ENCODE data around the gene RFC4.
"Not testable (repeated sequence)": the region's sequence is repeated elsewhere in the genome, so short reads cannot be mapped to it uniquely, and the experiment has no call there.

RFC4 gene

DNA sequence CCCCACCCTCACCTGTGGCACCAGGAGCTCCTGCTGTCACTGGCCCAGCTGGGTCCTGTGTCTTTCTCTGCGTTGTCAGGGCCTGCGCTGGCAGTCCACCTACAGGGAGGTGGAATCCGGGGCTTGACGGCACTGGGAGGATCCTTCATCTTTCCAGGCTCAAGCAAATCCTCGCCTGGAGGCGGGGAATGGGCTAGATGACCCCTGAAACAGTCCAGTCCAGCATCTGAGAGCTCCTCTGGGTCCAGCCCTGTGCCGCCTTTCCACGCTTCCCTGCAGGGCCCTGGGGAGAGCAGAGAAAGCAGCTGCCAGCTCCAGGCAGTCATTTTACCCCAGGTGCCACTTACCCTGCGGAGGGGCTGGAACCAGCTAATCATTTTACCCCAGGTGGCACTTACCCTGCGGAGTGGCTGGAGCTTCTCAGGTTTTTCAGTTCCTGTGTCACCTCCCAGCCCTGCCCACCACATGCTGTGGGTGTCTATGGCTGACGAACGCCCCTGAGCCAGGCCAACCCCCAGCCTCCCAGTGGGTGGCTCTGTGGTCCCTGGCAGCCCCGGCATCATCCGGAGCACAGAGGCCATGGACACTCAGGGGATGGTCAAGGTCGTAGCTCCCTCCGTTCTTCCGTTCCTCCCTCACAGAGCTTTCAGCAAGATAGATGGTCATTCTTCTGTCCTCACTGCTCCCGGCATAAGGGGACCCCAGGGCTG lies 18.3 kb upstream of the RFC4 start:
- no peak for DNase-seq

DNA sequence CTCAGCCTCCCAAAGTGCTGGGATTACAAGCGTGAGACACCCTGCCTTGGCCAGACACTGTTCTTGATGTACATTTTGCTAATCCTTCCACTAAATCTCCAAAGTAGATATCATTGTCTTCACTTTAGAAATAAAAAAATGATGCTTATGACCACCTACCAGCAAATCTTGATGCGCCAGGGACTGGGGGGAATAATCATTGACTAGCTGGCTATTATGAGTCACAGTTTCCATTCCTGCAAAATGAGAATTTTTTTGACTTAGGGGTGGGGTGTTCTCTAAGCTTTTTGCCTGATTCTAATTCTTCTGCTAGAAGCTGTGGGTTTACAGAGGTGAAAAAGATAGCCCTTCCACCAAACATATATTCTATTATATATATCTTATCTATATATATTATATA lies 17.1 kb upstream of the RFC4 start:
- DNase-seq = no peak

DNA sequence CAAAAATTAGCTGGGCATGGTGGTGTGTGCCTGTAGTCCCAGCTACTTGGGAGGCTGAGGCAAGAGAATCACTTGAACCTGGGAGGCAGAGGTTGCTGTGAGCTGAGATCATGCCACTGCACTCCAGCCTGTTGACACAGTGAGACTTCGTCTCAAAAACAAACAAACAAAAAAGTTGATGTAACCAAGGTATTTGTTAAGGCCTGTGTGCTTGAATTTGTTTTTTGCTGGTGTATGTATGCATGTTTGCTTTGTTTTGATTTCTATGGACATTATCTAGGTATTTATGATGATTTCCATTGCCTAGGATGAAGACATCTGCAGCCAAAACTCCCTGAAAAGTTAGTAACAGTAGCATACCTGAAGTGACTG lies 16.1 kb upstream of the RFC4 start:
- not testable (repeated sequence) for DNase-seq

DNA sequence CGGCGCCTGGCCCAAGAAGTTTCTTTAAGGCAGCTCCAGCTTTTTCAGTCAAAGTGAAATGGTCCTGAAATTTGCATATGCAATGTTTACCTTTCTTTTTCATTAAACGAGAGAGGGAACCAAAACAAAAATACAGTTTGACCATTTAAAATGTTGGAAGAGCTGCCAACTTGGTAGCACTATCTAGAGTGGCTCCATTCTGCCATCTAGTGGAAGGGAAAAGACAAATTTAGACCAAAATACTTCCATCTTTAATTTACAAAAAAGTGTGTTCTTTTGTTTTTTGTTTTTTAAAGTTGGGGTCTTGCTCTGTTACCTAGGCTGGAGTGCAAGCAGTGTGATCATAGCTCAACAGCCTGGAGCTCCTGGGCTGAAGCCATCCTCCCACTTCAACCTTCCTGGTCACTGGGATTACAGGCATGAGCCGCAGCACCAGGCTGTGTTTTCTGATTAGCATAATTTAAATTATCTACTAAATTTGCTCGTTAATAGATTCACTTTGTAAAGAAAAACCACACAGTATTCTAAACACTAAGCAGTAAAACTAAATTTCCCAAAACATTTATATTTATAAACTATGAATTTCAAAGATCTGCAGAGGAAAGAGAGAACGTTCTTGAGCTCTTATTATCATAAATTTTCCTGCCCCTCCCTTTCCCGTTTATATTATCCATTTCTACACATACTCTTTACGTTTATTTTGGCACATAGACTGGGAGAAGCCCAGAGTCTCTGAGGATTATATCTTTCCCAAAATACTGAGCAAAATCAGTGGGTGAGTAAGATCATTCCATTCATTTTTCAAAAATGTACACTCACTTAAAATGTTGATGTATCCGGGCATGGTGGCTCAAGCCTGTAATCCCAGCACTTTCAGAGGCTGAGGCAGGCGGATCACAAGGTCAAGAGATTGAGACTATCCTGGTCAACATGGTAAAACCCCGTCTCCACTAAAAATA lies 15.4 kb upstream of the RFC4 start:
- no peak for DNase-seq

DNA sequence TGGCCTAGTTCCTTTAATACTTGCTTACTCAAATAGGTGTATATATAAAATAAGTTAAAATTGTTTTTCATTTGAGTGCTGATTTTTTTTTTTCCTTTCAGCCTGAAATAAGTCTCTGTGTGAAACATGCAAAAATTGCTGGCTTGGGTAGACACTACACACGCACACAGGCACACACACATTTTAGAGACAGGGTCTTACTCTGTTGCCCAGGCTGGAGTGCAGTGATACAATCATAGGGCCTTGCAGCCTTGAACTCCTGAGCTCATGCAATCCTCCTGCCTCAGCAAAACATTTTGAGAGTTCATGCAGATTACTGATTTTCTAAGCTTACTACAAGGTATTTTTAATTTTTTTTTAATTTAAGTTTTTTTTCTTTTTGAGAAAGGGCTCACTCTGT lies 12.7 kb upstream of the RFC4 start:
- no peak for DNase-seq

DNA sequence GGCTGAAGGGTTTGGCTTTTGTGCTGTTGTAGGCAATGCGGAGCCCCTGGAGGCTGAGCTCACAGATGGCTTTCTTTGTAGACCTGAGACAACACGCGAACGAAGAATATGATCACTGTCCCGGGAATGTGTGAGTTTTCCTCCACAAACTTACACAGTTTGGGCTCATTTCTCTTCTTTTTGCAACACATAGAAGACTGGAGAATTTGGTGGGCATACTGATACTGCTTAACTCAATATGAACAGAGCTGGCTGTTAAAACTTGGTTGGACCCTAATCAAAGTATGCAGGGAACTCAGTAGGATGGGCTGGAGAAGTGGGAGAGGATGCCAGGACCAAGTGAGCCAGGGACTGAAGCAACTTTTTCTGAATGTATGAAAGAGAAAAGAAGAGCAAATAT lies 12.2 kb upstream of the RFC4 start:
- DNase-seq = no peak

DNA sequence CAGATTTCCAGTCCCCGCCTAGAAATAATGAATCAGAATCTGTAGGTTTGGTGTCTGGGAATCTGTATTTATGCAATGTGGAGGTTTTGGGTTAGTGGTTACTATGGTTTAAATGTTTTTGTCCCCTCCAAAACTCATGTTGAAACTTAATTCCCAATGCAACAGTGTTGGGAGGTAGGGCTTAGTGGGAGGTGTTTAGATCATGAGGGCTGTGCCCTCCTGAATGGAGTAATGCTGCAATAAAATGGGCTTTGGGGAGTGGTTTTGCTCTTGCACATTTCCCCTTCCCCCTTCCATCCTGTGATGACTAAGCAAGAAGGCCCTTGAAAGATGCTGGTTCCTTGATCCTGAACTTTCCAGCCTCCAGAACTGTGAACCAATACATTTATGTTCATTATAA lies 9.2 kb upstream of the RFC4 start:
- no peak for DNase-seq

DNA sequence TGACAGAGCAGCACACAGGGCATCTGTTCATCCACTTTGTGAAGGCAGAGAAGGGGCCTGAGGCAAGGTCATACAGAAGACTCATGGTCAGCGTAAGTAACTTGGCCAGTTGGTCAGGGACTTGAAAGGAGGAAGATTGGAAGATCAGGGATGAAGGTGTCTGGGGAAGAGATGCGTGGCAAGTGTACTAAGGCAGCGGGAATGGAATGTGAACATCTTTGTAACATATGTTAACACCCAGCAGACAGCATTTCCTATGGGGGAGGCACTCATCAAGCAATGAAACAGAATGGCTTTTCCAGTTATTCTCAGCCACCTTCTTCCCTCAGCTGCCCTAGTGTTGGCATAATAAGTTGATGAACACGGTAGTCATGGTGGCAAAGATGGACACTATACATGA lies 7.8 kb upstream of the RFC4 start:
- no peak for DNase-seq

DNA sequence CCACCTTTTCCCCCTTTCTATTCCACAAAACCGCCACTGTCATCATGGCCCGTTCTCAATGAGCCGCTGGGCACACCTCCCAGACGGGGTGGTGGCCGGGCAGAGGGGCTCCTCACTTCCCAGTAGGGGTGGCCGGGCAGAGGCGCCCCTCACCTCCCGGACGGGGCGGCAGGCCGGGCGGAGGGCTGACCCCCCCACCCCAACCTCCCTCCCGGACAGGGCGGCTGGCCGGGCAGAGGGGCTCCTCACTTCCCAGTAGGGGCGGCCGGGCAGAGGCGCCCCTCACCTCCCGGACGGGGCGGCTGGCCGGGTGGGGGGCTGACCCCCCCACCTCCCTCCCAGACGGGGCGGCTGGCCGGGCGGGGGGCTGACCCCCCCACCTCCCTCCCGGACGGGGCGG lies 5.0 kb upstream of the RFC4 start:
- DNase-seq = not testable (repeated sequence)

DNA sequence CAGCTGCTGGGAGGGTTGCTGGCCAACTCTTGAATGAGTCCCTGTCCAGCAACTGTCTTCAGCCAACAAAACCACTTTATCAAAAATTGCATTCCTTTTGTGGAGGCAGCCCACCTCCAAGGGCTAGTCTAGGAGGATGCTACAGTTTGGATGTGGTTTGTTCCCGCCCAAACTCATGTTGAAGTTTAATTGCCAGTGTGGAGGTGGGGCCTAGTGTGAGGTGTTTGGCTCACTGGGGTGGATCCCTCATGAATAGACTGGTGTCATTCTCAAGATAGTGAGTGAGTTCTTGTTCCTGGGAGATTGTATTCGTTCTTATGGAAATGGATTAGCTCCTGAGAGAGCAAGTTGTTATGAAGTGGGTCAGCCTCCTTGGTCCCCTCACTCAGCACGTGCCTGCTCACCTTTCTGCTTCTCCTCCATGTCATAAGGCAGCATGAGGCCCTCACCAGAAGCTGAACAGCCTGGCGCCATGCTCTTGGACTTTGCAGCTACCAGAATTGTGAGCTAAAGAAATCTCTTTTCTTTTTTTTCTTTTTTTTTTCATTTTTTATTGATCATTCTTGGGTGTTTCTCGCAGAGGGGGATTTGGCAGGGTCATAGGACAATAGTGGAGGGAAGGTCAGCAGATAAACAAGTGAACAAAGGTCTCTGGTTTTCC lies 4.2 kb upstream of the RFC4 start:
- no peak for DNase-seq

DNA sequence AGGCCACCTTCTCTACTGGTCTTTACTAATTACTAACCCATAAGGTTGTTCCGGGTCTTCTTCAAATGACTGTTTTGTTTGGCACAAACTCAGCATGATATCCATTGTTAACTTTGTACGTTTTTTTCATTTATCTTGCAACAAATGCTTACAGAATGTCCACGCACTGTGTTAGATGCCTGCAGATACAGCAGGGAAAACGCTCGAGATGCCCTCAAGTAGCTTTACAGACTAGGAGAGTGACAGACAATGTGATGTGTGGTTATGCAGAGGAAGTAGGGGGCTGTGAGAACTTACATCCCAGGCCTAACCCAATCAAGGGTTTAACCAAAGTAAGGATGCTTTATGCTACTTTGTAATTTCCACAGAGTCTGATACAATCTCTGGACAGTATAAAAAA lies 949 bp upstream of the RFC4 start:
- DNase-seq = no peak

DNA sequence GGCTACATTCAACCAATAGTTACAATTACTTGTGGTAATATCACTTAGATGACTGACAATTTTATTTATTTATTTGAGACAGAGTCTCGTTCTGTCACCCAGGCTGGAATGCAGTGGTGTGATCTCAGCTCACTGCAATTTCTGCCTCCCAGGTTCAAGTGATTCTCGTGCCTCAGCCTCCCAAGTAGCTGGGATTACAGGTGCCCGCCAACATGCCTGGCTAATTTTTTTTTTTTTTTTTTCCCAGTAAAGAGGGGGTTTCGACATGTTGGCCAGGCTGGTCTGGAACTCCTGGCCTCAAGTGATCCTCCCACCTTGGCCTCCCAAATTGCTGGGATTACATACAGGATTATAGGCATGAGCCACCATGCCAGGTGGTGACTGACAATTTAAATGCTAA lies 2.8 kb downstream of the RFC4 start:
- DNase-seq = not testable (repeated sequence)

DNA sequence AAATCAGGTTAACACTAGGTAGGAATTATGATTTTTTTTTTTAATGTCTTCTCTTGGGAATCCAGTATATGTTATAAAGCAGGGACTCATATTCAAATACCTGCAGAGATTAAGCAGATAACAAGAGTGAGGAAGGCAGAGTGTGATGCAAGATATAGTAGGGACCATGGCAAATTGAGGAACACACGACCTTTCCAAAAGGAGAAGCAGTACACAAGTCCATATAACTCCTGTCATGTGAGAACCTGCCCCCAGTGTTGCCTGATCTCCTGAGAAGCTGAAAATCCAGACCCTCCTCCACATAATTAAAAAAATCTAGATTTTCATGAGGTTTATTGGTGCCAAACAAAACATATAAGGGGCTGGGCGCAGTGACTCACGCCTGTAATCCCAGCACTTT lies 3.6 kb downstream of the RFC4 start:
- no peak for DNase-seq

DNA sequence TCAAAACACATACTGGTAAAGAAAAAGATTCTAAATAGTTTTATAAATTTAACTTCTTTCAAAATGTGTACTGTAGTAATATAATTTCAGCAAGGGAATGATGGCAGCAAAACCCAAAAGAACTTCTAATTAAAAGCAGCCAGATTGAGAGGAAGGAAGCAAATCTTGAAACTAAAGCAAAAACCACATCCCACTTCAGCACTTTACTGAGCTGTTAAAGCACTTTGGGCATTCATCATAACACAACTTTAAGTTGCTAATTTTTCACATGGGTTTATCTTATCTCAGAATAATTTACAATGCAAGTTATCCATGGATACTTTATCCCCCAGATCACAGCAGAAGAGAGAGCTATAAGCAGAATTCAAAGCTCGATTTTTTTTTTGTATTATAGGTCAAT lies 6.0 kb downstream of the RFC4 start:
- DNase-seq = no peak

DNA sequence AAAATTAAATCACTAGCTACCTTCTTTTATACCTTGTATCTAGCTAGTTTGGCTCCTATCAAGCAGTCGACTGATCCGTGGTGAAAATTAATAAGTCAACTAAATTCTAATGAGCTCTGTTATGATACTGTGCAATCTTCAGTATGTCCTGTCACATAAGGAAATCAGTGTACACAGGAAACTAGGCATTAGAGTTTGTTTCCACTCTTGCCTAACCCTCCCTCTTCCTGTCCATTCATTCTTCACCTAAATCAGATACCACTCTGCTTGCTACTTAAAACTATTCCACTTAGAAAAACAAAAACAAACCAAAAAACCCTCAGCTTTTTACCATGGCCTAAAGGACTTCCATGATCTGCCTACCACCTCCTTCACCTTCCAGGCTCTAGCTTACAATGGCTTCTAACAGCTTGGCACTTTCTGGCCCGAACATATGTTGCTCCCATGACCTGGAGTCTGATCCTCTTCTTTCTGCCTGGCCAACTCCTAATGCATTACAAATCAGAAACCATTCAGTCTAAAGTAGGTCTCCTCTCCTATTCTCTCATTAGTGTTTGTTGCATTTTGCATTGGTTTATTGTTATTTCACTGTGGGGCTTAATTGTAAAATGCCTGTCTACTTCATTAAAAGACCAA lies 7.9 kb downstream of the RFC4 start:
- no peak for DNase-seq

DNA sequence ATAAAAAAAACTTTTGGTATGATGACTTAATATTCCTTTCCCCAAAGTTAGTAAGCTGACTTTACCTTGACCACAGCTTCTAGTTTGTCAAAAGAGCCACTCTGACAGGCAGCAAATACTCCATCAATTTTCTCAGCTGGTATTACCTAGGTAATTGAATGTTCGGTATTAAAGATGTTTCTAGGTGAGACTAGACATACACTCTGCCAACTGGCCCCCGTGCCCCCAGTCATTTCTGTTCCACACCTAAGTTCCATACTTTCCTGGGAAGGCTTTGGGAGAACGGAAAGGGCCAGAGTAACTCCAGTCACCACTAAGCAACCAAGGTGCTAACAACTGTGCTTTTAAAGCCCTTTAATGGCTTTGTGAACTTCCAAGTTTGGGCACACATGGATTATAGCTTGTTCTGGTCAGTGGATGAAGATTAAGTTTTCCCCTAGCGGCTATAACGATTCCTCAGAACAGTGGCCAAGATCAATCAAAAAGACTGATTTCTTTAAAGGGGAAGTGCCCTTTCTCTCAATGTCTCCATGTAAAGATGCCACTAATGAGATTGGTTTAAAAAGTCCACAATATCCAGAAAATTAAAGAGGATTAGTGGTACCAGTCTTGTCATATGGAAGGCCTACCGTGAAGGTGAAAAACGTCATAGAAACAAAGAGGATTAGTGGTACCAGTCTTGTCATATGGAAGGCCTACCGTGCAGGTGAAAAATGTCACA lies 15.9 kb downstream of the RFC4 start:
- DNase-seq = no peak

DNA sequence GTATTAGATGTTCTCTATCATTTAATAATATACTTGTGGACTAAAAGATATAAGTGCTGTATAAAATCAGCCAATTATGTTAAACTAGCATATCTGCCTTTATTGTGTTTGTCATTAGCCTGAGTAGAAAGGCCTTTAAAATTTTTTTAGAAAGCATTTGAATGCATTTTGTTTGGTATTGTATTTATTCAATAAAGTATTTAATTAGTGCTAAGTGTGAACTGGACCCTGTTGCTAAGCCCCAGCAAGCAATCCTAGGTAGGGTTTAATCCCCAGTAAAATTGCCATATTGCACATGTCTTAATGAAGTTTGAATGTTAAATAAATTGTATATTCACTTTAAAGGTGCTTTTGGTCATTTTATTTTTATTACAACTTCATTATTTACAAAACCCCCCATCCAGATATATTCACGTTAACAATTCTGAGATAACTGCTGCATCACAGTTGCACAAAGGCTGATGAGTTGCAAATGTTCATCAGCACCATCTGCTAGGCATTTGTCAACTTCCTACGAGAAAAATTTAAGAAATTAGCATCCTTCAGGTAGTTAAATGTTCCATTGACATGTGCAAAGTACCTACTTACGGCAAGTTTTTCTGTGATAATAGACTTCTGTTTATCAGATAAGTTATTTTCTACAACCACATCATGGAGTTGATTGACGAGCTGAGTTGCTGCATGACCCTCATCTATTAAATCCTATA lies 16.6 kb downstream of the RFC4 start:
- no peak for DNase-seq

DNA sequence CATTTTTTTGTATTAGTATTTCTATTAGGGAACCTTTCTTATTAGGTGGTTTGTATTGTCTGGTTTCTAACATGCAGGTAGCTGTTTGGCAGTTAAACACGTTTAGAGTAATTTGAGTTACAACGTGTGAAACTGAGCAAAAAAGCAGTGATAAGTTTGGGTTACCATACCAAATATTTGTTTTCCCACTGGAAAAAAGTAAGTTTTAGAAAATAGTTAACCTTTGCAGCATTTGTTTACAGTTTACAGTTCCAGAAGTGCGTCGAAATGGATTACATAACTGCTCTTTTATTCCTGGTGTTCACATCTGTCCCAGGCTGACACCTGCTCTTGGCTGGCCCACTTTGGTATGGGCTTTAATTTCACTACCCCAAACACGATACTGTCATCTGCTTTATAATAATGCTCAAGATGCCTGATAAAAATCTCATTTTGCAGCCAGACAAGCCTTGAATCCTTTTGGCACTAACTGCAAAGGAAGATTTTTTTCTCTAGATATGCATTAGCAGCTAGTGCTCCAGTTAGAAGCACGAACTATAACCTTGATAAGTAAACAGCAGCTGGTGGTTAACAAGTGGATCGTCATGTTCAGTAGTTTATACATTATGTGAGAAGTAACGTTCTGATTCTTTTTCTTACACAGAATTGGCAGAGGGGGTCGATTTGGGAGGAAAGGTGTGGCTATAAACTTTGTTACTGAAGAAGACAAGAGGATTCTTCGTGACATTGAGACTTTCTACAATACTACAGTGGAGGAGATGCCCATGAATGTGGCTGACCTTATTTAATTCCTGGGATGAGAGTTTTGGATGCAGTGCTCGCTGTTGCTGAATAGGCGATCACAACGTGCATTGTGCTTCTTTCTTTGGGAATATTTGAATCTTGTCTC lies 17.6 kb downstream of the RFC4 start:
- no peak for DNase-seq

DNA sequence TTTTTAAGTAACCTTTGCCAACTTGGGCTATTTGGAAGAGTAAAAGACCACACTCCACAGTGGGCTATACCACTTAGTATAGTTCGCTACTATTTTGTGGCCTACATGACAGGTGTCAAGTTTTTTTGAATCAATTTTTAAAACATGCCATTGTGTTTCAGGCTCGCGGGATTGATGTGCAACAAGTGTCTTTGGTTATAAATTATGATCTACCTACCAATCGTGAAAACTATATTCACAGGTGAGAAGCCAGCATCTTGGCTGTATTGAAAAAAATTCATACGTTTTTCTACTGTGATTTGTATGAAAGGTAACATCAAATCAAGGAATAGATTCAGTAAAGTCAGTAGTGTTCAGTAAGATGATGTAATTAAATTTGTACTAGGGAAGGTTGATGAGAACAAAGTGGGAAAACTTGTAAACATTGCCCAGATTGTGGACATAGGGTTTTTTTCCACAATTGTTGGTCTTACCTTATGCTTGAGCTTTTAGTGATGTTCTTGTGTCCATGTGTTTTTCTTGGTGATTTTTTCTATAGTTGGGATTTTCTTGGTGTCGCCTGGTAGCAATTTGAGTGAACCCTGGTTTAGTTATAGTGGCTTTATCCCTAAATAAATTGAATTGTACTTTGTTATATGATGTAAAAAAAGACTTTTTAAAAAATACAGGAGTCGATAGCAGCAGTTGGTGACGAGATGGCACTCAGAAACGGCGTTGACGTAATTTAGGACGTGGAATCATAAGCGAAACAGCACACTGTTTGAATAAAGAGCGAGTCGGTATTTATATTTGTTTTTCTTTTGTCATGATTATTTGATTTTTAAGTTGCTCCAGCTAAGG lies 18.4 kb downstream of the RFC4 start:
- no peak for DNase-seq

DNA sequence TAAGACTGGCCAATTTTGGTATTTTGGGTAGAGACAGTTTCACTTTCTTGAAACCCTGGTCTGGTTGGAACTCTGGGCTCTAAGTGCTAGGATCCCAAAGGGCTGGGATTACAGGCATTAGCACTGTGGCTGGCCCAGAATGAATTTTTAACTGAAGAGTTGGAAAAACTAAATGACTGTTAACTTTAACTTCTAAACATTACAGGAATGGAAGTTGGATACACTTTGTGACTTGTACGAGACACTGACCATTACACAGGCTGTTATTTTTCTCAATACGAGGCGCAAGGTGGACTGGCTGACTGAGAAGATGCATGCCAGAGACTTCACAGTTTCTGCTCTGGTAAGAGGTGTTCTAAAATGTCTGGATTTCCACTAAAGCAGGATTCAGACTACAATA lies 19.4 kb downstream of the RFC4 start:
- no peak for DNase-seq

Data from cortex of kidney (tissue), 1 donor.